OCI-LY3 (cell line): ENCODE results near the gene MAP3K10.

Experiments used
- CTCF ChIP-seq: fragments of 200-600, 300-600 bp; sonication (generic); IDR thresholded peaks from 2 replicates; pipeline ENCODE4 v1.5.1; 2014; ENCODE audit warnings: antibody characterized with exemption, low read length, low read depth
- EZH2phosphoT487 ChIP-seq: fragments of 200-600 bp; shearing (Covaris generic); IDR thresholded peaks from 2 replicates; pipeline ENCODE4 v1.6.1; 2018; ENCODE audit warnings: antibody characterized with exemption, mixed run types, low read depth

- TF ChIP-seq CTCF (no peak), EZH2phosphoT487 (no peak)
These were observed 22.8 kb downstream of the MAP3K10 start for GRCh38 chr19:40213882-40214570.
